Fibroblast of the conjunctiva (primary cell): ENCODE data around the gene DSCAM.

Experiments used
- DNase-seq: peaks from one replicate; pipeline ENCODE4 v3.0.0-alpha.2; 2010; ENCODE audit warnings: low read depth

DSCAM gene

DNA sequence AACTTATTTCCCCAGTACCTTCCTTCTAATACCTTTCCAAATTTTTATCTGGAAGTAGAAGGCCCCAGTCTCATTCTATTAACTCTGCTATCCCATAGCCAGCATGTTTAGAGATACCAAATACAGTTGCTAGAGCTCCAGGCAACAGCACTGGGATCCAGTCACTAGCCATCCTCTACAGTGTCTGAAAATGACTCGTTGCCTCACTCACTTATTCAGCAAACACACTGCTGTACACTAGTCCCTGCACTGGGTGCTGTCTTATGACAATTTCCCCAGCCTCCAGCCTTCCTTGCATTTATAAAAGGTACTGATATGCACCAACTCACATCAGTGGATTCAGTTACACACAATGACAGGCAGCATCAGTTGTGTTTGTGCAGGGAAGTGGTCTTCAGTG is 179.0 kb downstream of the DSCAM start:
- no peak for DNase-seq

DNA sequence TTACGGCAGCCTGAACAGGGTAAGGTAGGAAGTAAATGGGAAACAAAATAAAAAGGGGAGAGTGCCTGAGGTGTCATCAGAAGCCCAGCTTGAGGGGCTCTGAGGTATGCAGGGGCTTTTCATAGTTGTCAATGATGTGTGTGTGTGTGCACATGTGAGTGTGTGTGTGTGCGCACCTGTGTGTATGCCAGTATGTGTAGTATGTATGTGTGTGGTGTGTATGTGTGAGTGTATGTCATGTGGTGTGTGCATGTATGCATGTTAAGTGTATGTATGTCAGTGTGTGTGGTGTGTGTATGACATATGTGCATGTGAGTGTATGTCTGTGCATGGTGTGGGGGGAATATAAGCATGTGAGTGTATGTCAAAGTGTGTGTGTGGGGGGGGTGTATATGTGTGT is 184.1 kb downstream of the DSCAM start:
- DNase-seq = no peak

DNA sequence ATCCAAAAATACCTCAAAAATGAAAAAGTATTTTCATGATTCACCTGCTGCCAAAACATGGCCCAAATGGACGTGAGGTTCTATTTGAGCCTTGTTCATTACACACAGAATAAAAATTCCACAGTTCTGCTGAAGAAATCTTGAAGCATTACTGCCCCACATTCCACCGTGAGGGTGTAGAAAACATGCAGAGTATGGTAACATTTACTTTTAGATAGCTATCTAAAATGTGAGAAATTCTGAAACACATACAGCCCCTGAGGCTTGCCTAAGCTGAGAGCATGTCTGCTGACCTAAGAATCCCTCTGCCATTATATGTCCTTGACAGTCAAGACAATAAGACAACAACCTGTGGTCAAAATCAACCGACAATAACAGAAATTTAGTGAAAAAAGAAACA is 186.5 kb downstream of the DSCAM start:
- no peak for DNase-seq

DNA sequence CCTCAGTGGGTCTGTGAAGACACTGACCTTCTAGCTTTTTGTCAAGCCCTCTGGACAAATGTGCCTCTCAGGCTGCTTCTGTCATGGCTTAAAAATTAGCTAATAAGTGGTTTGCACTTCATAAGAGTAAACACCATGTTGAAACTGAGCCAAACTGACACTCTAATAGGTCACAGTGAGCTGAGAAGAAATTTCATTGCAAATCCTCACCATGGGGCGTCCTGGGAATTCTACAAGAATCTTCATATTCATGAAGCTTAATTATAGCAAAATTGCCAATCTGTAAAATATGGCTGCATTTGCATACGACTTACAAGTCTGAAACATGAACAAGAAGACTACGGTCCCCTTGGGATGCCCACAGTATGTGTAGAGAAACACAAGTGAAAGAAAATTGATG is 188.6 kb downstream of the DSCAM start:
- no peak for DNase-seq

DNA sequence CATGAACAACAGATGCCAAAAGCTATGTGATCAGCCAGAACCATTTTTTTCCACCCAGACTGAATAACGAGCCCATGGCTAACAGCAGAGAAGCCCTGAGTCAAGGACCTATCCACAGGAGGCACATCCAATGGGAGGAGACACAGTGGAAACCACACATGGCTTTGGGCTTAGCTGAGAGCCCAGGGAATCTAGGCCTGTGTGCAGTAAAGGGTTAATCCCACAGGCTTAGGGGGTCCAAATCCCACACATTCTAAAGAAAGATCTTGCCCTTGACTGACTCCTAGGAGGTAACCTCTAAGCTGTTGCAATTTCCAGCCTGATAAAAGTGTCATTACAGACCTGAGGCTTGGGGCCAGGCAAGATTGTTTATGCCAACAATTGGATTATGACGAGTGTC is 194.5 kb downstream of the DSCAM start:
- no peak for DNase-seq

DNA sequence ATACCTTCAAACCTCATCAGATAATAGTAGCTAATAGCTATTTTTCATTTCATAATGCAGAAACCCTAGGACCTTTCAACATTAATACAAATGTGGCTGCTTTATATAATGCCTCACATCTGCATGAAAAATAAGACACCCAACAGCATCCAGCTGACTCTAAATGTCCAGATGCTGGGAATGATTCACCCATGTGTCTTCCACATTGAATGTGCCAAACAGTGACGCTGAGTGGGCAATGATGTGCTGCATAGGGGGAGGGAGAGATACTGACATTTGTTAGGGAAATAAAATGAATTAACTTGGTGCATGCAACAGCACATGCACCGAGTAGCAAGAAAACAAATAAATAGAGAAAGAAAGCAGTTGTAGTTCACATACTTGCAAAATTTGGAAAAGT is 199.3 kb downstream of the DSCAM start:
- DNase-seq = no peak

DNA sequence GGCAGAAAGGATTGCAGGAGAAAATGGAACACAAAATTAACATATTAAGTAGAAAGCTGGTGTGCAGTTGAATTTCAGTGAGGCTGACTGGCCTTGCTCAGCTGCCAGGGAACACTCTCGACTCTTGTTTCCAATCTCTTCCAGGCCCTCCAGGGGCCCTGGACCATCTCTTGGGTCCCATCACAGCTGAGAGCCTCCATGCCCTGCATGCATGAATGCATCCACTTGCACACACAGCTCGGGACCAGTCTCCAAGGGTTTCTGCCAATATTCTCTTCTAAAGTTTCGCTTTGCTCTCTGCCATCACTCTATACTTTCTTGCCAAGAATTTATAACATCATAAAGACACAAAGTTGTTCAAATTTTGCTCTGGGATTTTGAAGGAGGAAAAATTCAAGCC is 200.3 kb downstream of the DSCAM start:
- no peak for DNase-seq

DNA sequence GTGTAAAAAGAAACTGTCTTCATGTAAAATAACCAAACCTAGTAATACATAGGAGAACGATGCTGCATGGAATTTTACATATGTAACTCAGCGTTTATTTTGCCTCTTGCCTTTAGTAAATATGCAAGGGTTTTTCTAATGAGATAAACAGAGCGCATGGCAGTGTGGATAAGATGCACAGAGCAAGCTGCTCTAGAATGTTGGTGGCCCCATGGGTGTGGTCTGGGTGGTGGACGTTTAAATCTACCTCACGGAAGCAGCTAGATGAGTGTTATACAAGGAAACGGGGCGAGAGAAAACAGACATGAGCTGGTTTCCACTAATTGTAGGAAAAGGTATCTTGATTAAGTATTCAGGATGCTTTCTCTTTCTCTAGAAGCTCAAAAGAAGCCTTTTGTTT is 205.9 kb downstream of the DSCAM start:
- no peak for DNase-seq

DNA sequence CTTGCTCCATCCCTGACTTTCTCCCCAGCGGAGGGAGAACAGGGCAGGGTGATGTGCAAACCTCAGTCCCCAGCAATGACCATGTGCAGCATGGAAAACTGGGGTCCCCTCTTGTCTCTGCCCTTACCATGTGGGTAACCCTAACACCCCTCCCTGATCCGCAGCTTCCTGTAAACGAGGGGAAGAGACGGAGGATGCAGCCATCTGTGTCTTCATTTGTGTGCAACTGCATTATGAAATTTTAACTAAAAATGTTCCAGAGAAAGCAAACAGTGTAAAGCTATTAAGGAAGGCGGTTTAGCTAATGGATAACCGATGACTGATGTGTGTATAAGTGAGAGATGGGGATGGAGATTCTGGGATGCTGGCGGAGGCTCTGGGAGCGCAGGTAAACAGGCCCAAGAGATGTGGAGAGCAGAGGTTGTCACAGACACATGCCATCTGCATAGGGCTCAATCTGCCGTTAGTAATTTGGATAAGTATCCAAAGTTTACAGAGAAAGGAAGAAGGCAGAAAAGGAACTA is 206.6 kb downstream of the DSCAM start:
- DNase-seq = no peak

DNA sequence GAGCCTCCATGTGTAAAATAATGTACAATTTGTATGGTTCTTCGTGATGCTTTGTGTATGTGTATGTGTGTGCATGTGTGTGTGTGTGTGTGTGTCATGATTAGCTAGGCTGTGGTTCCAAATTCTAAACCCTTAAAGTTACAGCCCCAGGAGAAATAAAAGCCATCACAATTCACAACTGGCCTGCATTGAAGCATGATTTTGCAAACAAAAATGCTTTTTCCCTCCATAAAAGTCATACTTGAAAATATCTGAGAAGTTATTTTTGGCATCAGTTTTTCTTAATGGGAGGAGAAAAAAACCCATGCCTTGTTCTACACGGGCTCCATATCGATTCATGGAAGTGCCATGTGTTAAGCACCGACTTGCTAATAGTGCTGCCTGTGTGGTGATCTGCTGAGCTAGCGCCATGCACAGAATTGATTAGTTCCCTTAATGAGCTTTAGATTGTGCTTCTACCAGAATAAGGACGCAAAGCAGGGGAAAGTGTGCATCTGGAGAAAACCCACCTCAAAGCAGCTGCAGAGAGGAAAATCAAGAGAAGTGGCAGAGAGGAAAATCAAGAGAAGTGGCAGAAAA is 207.3 kb downstream of the DSCAM start:
- no peak for DNase-seq

DNA sequence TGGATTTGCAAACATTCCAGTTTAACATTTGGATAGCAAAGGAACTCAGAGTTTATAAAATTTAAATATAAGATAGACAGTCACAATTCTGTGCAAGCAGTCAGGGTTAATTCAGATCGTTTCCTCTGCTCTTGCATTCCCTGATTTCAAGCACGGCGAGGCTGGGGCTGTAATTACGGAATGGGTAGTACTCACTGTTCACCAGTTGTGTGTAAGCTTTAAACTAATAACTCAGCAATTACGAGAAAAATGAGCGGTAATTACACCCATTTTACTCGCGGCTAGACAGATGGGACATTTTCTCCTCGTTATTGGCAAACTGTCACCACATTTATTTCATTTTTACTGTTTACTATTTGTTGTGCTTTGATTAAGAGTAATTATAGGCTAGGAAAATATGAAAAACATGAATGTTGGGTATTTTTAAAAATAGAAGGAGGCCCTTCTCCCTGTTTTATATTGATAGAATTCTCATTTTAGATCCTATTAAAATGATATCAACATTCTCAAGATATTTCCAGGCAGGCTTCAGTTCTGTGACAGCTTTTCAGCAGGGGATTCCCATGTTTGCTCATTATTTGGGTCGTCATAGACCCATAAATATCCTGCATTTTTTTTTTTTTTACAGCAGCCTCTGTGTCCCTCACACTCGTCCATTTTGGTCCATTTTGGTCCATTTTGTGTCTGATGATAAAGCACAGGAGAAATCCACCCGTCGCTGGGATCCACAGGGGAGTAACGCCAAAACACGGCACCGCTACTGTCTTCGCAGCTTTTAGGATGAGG is 208.3 kb downstream of the DSCAM start:
- DNase-seq = no peak

DNA sequence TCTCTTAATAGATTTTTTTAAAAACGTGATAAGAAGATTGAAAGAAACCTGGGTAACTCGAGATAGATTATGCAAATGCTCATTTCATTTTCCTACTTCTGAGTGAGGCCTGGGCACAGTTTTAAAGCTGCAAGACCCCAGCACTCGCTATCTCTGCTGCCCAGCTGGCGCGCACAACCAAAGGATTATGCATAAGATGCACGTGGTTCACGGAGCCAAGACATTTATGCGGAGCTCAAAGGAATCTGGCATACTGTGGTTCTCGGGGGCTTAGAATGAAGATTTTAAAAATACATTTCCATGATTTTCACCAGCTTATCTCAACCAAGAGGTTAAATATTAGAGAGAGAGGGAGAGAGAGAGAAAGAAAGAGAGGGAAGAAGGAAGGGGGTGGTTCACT is 210.9 kb downstream of the DSCAM start:
- DNase-seq = no peak

DNA sequence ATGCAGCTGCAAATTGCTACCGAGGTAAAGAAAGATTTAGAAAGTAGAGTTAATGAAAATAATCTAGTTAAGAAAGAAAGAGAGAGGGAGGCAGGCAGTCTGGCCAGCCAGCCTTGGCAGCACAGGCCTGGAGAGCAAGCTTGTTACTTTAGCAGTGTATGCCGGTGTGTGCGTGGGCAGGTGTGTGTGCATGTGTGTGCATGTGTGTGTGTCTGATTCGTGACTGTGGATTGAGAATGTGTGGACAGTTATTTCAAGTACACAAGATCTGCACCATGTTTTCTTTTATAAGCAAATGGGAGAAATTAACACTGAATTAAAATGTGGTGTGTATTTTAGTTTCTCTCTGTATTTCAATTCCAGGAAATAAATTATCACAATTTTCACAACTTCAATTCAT is 211.6 kb downstream of the DSCAM start:
- DNase-seq = no peak

DNA sequence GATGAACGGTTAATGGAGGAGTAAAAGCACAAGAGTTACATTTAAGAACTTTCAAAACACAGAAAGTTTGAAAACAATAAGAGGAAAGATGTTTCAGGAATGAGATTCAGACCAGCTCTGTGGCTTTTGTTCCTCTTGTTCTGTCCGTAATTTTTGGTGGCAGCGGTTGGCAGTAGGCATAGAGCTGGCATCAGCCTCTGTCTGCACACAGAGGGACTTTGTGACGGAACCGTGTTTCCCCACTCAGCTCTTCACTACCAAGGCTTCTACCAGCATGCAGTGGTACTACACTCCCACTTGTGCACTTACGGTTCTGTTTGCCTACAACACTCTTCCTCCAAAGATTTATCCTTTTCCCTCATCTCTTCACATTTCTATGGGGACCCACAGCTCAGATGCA is 212.8 kb downstream of the DSCAM start:
- no peak for DNase-seq

DNA sequence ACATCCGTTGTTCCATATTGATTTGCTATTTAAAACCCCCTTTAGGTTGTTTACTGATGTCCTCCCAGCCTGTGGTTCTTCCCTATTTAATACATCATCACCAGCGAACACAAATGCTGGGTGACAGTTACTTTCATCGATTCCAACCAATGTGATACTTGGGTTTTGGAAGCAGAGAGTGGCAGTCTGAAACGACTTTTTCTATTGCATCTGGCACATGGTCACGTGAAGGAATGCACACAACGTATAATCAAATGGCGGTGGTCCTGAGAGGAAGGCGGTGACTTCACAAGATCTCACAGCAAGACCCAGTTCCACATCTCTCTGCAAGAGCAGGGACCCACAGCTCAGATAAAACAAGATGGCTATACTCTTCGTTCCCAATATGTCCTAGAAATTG is 213.9 kb downstream of the DSCAM start:
- DNase-seq = no peak

DNA sequence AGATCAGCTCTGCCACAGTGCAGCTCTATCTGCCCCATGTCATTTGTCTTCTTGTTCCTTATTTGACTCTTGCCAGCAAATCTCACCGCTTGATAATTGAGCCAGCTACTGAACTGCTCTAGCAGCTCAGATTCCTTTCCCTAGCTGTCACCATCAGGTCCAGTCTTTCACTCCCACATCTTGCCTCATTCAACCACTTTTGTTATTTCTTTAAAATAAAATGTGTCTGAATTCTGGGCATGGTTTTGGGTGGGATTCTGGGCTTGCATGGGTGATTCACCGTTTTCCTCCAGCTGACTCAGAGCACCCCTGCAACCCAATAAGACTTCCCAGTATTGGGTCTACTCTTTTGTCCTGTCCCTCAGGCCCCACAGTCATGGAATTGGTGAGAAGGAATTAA is 215.7 kb downstream of the DSCAM start:
- no peak for DNase-seq

DNA sequence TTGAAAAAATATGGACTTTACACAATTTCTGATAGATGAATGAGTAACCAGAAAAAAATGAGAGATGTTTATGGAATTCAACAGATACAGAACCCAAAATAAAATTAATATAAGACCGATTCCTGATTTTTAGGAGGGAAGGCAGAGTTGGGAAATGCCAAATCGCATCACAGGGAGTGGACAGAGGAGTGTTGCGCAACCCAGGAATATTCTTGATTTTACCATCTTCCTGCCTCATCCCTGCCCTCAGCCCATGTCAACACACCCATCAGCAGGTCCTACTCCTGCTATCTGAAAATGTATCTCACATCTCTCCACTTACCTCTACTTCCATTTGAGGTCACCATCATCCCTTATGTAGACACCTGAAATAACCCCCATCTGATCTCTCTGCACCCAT is 221.0 kb downstream of the DSCAM start:
- DNase-seq = no peak

DNA sequence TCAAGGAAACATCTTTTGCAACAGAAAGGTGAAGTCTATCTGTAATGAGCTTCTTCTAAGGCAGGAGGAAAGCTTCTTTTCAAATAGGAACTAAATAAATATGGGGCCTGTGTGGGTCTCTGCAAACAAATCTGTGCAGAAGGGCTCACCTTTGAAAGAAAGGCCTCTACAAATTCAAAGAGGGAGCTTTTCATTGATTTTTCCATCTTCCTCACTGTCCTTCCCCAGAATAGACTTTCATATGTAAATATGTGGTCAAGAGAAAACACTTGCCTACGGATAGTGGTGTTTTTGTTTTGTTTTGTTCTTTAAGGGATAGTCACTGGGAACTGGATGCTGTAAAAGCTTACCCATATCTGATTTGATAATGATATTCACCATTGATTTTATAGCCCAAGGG is 223.4 kb downstream of the DSCAM start:
- no peak for DNase-seq

DNA sequence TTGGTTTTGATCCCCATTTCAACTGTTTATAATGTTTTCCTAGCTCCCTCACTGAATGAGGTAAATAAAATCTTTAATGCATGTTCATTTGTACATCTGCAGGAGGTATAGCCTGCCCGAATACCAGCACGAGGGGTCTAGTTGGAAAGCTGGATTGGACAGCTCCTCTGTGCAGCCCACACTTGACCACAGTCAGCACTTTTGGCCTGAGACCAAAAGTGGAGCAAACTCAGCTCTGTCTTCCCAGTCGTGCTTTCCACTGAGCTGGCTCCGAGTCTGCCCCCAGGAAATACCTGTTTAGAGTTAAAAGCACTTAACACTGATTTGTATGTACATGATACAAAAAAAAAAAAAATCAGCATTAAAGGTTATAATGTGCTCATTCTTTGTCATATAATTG is 224.4 kb downstream of the DSCAM start:
- DNase-seq = no peak

DNA sequence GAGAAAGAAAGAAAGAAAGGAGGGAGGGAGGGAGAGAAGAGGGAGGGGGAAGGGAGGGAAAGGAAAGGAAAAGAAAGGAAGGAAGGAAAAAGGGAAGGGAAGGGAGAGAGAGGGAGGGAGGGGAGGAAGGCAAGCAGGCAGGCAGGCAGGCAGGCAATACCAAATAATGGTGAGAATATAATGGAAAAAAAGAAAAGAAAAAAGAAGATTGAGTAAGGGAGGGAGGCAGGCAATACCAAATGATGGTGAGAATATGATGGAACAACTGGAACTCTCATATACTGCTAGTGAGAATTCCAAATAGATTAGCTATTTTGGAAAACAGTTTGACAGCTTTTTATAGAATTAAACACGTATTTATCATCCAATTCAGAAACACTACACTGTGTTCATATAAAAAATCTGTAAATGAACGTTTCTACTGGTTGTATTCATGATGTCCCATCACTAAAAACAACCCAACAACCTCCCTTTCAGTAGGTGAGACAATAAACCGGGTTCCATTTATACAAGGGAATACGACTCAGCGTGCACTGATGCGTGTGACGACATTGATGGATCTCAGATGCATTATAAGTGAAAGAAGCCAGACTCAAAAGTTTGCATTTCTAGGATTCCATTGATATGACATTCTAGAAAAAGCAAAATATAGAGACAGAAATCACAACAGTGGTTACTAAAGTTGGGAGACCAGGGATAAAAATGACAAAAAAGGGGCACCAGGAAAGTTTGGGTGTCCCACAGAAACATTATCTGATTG is 226.4 kb downstream of the DSCAM start:
- DNase-seq = no peak

DNA sequence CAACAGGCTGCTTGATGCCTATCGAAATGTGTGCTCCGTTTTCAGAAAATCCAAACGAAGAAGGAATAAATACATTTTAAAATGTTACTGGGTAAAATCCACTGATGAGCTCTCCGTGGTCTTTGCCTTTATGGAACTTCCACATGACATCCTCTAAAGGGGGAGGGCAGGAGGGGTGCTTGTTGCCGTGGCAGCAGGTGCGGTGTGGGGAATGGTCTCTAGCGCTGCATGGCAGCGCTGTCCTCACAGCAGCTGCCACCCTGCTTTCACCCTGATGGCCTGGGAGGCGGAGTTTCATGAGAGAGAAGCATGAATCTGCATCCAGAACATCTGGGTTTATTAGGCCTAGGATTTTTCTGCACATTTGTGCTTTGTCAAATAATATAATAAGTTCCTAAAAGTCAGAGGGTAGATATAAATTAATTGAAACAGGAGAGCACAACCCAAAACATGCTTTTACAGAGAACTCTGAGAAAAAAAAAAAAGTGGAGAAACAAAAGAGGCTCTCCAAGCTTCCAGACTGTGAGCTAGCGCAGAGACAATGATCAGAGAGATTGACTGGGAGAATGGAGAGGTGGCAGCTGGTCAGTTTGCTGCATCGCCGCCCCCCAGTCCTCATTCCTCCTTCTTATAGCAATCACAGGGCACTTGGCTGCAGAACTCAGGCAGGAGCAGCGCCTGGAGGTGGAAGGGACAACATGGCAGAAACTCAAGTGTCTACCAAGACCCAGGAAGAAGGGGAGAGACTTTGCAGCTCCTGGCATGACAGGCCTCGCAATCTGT is 228.6 kb downstream of the DSCAM start:
- no peak for DNase-seq

DNA sequence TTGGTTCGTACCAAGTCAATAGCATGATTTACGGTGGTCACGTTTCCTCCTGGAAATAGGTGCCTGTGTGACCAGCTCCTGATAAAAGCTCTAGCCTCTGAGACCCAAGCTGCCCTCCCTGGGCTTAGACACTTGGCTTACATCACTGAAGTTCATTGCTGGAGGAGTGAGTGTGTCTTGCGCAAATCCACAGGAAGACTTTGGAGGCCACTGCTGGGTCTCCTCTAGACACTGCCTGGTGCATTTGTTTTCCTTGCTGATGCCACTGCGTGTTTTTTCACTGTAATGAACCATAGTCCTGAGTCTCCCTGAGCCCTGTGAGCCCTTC is 230.6 kb downstream of the DSCAM start:
- no peak for DNase-seq
